Suprapubic skin (tissue), 3 donors: ENCODE results near the gene KIF18B.

ENCODE experiments used
- POLR2A ChIP-seq, 2 donors: fragments of 450-650 bp; IDR thresholded peaks; one replicate each; pipeline ENCODE4 v1.6.1; 2017; ENCODE audit warnings: antibody characterized with exemption in 2 of 2, mild to moderate bottlenecking in 2 of 2, moderate library complexity in 2 of 2
- TF ChIP-seq, protein P1 (sequence below), 2 donors: fragments of 200-600 bp in 1 of 2; fragments of 450-650 bp in 1 of 2; sonication (generic) in 1 of 2; IDR thresholded peaks; one replicate each; pipeline ENCODE4 v1.5.1; 2016 to 2019; ENCODE audit warnings: antibody characterized with exemption in 2 of 2, mild to moderate bottlenecking in 1 of 2, moderate library complexity in 1 of 2

DNA sequence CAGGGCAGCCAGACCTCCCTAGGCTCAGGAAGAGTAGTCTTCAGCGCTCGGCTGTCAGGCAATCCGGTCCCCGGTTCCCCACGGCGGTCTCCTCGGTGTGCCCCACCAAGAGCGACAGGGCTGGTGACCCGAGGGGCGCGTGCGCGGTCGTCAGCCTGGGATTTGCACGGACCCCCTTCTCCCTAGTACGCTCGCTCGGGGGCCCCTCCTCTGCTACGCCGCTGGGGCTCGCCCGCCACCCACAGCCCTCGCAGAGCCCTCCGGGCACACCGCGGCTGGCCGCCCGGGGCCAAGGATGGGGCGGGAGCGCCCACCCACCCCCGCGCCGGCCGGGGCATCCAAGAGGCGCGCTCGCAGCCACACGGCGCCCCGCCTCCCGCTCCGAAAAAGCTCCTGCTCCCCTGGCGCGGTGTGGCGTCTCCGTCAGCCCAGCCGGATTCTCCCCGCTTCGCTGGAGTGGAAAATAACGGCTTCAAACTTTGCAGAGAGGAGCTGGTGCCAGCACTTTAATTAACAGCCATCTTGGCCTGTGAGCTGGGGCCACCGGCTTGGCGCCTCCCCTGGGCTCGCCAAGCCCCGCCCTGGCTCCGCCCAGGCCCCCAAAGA is 22.7 kb upstream of the KIF18B start:
- TF ChIP-seq, protein P1, sequence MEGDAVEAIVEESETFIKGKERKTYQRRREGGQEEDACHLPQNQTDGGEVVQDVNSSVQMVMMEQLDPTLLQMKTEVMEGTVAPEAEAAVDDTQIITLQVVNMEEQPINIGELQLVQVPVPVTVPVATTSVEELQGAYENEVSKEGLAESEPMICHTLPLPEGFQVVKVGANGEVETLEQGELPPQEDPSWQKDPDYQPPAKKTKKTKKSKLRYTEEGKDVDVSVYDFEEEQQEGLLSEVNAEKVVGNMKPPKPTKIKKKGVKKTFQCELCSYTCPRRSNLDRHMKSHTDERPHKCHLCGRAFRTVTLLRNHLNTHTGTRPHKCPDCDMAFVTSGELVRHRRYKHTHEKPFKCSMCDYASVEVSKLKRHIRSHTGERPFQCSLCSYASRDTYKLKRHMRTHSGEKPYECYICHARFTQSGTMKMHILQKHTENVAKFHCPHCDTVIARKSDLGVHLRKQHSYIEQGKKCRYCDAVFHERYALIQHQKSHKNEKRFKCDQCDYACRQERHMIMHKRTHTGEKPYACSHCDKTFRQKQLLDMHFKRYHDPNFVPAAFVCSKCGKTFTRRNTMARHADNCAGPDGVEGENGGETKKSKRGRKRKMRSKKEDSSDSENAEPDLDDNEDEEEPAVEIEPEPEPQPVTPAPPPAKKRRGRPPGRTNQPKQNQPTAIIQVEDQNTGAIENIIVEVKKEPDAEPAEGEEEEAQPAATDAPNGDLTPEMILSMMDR (IDR thresholded peaks at IDR 0.05), result no peak
- no peak for TF ChIP-seq POLR2A (IDR thresholded peaks at IDR 0.05)
